Activated CD8-positive, alpha-beta memory T cell treated with anti-CD3 and anti-CD28 coated beads for 4 hours (primary cell): ENCODE data around the gene SIRT1.
"Not testable (repeated sequence)": the region's sequence is repeated elsewhere in the genome, so short reads cannot be mapped to it uniquely, and the experiment has no call there.

Source experiments
- DNase-seq, 2 donors: peaks; one replicate each; pipeline ENCODE4 v3.0.0-alpha.2; 2020; ENCODE audit warnings: low read depth in 2 of 2

SIRT1 gene

DNA sequence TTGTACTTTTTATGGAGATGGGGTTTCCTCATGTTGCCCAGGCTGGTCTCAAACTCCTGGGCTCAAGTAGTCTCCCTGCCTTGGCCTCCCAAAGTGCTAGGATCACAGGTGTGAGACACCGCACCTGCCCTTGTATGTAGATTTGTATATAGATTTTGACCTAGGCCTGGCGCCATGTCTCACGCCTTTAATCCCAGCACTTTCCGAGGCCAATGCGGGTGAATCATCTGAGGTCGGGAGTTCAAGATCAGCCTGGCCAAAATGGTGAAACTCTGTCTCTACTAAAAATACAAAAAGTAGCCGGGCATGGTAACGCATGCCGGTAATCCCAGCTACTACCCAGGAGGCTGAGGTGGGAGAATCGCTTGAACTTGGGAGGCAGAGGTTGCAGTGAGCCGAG lies 7.0 kb upstream of the SIRT1 start:
- DNase-seq, result not testable (repeated sequence)

DNA sequence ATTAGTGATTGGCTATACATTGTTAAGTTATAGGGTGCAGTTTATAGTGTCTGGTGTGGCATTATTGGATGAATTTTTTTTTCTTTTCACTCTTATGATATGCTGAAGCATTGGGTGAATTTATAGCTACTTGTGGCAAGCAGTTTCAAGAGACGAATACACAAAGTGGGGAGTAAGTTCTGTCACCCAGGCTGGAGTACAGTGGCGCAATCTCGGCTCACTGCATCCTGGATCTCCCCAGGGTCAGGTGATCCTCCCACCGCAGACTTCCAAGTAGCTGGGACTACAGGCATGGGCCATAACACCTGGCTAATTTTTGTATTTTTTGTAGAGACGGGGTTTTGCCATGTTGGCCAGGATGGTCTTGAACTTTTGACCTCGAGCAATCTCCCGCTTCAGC lies 6.3 kb upstream of the SIRT1 start:
- no peak for DNase-seq

DNA sequence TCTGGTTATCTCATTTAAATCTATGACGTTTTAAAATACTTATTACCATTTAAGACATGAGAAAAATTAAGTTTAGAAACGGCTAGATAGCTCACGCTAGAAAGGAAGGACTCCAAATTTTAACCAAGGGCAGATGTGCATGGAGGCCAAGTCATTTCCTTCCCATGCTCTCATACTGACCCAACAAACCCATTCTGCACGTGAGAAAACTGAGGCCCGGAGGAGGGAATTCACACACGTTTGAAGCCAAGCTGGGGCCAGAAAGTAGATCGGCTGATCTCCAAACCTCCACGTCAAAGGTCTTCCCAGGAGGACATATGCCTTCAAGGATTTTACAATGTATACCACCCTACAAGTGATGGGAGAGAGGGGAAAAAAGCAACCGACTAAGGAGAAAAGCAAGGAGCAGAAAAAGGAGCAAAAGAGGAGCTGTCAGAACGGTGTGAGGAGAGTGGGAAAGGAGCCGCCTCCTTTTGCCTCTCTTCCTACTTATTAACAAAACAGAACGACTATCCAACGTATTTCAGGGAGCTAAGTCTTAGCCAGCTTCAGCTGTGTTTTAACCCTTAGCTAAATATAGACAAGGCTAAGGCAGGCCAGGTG lies 645 bp upstream of the SIRT1 start:
- DNase-seq, result no peak

DNA sequence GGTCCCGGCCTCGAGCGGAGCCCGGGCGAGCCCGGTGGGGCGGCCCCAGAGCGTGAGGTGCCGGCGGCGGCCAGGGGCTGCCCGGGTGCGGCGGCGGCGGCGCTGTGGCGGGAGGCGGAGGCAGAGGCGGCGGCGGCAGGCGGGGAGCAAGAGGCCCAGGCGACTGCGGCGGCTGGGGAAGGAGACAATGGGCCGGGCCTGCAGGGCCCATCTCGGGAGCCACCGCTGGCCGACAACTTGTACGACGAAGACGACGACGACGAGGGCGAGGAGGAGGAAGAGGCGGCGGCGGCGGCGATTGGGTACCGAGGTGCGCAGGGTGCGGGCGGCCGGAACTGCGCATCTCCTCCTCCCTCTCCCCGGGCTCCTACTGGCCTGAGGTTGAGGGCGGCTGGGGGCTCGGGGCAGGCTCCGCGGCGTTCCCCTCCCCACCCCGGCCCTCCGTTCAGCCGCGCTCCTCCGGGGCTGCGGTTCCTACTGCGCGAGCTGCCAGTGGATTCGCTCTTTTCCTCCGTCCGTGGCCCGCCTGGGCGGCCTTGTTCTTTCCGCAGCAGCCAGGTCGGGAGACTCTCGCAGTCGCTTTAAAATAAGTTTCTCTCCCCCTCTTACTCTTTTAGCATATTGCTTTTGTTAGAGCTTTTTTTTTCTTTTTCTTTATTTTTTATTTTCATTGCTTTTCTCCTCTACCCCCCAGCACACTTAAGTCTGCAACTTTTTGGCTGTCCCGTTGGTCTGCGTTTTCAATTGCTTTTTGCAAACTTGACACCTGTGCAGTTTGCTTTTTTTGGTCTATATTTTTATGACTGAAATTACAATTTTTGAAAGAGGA lies 600 bp downstream of the SIRT1 start:
- DNase-seq, result peak; percentile 44 to 51

DNA sequence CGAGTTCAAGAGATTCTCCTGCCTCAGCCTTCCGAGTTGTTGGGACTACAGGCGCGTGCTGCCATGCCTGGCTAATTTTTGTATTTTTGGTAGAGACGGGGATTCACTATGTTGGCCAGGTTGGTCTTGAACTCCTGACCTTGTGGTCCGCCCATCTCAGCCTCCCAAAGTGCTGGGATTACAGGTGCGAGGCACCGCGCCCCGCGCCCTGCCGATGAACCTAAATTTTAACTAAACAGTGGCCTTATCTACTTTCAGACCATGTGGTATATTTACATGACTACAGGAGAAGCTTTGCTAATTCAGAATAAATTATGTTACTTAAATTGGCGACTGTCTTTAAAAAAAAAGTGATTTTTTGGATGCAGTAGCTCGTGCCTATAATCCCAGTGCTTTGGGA lies 9.2 kb downstream of the SIRT1 start:
- DNase-seq, result no peak

DNA sequence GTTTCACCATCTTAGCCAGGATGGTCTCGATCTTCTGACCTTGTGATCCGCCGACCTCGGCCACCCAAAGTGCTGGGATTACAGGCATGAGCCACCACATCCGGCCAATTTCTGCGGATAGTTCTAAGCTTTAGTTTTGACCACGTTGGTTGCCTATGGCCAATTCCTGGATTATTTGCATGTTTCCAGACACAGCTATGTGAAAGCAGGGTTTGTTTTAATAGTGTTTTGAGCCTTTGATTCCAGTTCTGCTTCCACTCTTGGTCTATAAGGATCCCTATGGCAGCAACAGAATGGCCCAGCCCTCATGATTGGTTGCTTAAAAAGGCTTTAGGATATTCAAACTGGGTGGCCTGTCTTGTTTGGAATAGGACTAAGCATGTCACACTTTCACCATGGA lies 19.1 kb downstream of the SIRT1 start:
- DNase-seq, result no peak

DNA sequence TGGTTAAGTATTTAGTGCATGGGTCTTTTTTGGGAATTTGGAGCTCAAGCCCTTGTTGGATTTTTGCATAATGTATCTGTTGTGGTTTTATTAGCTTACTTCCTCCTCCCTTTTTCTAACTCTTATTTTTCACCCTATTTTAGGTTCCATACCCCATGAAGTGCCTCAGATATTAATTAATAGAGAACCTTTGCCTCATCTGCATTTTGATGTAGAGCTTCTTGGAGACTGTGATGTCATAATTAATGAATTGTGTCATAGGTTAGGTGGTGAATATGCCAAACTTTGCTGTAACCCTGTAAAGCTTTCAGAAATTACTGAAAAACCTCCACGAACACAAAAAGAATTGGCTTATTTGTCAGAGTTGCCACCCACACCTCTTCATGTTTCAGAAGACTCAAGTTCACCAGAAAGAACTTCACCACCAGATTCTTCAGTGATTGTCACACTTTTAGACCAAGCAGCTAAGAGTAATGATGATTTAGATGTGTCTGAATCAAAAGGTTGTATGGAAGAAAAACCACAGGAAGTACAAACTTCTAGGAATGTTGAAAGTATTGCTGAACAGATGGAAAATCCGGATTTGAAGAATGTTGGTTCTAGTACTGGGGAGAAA lies 28.0 kb downstream of the SIRT1 start:
- no peak for DNase-seq

DNA sequence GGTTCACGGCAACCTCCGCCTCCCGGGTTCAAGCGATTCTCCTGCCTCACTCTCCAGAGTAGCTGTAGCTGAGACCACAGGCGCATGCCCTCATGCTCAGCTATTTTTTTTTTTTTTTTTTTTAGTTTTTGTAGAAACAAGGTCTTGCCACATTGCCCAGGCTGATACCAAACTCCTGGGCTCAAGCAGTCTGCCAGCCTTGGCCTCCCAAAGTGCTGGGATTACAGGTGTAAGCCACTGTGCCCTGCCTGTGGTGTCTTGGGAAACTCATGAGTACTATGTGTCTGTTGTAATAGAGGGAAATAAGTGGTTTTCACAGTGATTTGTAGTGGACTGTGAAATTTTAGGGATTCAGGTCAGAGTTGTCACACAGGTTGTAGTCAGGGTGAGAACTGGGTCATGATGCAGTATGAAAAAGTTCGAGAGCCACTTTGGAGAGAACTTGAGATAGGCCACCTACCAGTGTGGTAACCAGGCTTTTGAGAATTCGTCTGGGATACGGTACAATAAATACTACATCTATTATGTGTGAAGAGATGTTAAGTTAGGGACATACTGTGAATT lies 30.4 kb downstream of the SIRT1 start:
- no peak for DNase-seq

DNA sequence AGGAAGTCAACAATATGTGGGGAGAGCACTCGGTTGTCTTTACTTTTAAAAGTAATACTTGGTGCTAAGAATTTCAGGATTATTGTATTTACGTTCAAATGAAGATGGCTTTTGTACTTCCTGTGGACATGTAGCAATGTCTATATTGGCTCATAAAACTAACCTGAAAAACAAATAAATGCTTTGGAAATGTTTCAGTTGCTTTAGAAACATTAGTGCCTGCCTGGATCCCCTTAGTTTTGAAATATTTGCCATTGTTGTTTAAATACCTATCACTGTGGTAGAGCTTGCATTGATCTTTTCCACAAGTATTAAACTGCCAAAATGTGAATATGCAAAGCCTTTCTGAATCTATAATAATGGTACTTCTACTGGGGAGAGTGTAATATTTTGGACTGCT lies 32.7 kb downstream of the SIRT1 start:
- no peak for DNase-seq

DNA sequence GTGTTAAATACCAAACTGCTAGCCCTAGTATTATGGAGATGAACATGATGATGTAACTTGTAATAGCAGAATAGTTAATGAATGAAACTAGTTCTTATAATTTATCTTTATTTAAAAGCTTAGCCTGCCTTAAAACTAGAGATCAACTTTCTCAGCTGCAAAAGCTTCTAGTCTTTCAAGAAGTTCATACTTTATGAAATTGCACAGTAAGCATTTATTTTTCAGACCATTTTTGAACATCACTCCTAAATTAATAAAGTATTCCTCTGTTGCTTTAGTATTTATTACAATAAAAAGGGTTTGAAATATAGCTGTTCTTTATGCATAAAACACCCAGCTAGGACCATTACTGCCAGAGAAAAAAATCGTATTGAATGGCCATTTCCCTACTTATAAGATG lies 33.2 kb downstream of the SIRT1 start:
- DNase-seq, result no peak

DNA sequence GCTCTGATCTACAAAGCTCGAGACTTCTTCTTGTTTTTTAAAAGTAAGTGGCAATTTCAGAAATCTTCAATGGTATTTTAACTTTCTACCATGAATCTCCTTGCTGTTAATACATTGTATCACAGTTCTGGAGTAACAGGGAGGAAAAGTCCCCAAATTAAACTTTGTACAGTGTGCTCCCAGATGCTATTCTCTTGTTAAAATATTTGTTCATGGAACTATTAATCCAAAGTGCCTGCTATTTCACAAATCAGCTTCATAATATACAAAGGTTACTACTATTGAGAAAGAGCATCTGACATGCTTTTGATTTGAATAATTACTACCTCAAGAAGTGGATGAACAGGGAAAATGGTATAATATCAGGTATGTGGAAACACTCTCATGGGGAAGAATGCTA lies 36.6 kb downstream of the SIRT1 start:
- DNase-seq, result no peak

DNA sequence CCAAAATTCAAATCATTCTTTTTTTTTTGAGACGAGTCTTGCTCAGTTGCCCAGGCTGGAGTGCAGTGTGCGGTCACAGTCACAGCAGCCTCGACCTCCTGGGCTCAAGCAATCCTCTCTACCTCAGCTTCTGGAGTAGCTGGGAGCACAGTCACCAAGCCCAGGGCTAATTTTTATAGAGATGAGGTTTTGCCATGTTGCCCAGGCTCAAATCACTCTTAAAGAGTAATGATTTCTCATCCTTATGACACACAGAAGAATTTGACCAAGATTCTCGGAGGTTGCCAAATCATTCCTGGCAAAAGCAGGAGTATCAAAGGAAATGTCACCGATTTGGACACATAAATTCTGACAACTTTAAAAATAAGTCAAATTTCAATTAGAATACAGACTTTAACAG lies 39.1 kb downstream of the SIRT1 start:
- DNase-seq, result no peak

DNA sequence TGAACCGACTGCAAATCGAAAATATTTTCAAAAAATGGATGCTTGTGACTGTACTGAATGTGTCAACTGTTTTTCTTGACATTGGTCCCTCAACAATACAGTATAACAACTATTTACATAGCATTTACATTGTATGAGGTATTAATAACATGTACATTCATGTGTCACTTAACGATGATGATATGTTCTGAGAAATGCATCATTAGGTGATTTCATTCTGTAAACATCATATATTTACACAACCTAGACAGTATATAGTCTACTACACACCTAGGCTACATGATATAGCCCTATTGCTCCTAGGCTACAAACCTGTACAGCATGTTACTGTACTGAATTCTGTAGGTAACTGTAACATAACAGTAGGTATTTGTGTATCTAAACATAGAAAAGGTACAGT lies 39.7 kb downstream of the SIRT1 start:
- no peak for DNase-seq

DNA sequence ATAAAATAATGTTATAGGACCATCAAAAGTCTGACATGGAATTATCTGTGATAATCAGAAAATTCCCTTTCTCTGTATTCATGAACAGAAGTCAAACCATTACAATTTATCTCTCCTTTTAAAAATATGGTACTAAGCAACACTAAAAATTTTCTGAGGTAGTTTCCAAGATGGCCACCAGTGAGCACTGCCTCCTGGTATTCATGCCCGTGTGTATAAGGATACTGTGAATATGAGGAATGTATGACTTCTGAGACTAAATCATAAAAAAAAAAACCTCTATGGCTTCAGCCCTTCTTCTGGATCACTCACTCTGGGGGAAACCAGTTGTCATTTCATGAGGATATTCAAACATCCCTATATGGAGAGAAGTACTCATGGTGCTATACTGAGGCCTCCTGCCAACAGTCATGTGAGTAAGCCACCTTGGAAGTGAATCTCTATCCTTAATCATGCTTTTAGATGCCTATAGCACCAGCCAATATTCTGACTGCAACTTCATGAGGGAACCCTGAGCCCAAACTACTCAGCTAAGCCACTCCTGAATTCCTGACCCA lies 41.1 kb downstream of the SIRT1 start:
- DNase-seq, result no peak

DNA sequence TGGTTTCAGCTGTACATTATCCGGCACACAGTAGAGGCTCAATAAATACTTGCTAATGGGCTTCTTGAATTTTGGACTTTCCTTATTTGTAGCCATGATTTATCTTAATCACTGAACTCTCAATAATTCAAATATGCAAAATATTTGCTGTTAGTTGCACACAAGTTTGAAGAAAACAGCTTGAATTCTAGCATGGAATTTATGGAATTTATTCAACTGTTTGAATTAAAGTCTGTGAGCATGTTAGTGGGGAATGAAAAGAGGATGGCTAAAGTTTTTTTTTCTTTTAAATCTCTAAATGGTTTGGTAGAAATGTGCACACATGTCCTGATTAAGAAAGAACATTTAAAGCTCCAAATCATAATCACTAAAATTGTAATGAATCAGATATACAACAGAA lies 42.5 kb downstream of the SIRT1 start:
- no peak for DNase-seq

DNA sequence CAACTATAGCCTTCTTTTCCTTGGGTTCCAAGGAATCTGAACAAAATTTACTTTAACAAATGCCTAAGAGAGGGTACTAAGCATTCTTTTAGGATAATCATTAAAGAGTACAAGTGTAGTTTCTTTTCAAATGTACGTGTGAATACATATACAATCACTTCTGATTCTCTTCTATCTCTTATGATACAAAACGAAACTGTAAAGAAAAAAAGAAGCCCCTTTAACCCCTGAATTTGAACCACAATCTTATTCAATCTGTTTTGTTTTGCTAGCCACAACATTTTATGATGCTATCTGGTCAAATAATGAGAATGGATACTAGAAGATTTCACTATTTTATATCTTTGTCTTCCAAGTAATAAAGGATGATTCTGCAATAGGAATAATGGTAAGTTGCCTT lies 48.7 kb downstream of the SIRT1 start:
- DNase-seq, result no peak

DNA sequence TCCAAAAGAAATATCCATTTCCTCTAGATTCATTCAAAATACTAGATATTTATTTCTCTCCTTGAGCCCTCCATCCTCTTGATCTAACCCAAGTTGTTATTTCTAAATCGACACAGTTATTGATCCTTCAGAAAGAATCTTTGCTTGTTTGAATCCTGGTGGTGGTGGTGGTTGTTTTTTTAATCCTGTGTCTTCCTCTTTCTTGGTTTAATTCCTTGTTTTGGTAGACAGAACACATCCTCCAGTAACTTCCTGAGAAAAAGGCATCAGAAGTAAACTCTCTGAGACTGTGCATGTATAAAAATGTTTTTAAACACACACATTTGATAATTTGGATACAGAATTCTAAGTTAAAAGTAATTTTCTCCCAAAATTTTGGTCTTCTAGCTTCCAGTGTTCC lies 49.9 kb downstream of the SIRT1 start:
- no peak for DNase-seq

DNA sequence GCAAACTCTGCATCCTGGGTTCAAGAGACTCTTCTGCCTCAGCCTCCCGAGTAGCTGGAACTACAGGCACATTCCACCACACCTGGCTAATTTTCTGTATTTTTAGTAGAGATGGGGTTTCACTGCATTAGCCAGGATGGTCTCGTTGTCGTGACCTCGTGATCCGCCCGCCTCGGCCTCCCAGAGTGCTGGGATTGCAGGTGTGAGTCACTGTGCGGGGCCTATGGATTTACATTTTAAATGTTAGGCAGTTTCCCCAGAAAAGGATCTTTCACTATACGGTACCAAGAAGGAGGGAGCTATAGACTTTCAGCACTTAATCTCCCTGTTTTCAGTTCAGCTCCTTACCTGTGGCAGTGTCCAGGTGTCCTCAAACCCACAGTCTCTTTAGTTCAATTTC lies 50.8 kb downstream of the SIRT1 start:
- DNase-seq, result no peak

DNA sequence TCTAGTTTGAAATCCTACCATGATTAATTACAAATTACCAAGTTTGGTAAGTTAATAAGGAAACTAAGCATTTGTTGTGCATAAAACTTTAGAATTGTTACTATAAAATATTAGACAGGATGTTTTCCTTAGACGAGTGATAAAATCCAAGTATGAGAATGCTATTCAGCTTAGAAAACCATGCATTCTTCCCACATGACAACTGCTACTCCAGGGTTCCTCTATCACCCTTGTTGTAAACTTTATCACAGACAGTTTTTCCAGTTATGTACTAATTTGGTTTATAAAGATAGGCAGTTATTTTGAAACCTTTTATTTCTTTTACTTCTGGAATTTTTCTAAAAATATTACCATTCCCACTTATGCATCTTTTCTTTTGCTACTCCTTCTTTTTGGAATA lies 52.0 kb downstream of the SIRT1 start:
- DNase-seq, result no peak

DNA sequence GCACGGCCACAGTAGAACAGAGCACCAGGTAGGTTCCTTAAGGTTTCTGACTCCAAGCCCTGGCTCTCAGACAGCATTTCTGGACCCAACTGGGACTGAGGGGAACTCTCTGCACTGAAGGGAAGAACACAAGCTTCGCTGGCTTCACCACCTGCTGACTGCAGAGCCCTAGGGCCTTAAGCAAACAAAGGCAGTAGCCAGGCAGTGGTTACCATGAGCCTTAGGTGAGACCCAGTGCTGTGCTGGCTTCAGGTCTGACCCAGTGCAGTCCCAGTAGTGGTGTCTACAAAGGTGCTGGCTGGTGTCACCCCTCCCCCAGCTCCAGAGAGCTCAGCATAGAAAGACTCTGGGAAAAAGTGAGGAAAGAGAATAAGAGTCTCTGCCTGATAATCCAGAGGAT lies 59.5 kb downstream of the SIRT1 start:
- DNase-seq, result no peak

DNA sequence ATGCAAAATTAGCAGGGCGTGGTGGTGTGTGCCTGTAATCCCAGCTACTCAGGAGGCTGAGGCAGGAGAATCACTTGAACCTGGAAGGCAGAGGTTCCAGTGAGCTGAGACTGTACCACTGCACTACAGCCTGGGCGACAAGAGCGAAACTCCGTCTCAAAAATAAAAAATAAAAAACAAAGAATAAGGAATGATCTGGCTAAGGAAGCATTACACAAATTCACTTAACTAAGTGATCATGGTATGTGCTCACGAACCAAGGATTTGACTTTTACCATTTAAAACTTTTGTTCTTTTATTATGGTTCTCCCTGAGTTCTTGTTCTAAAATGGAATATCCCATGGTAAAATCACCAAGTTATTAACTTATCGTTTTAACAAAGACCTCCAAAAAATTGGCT lies 71.2 kb downstream of the SIRT1 start:
- no peak for DNase-seq

DNA sequence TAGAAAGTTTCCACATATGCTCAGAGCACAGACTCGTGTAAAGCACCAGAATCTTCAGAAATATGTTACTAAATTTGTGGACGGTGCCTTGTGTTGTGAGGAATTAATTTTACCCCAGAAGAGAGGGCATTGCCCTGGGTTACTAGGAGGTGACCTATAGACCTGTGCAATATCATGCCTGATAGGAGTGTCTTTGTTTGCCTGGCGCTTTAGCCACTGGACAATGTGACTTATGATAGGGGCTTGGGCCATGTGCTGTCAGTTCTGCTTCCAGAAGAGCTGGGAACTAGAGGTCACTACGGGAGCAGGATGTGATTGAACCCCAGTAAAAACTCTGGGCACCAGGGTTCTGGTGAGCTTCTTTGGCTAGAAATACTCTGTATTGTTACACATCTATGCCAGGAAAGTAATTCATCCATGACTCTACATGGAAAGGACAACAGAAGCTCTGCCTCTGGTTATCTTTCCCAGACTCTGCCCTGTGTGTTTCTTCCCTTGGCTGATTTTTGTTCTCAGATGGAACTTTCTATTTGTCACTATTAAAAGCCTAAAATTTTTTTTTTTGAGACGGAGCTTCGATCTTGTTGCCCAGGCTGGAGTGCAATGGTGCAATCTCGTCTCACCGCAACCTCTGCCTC lies 75.5 kb downstream of the SIRT1 start:
- no peak for DNase-seq
